Endothelial cell of umbilical vein (primary cell): Measurements from ENCODE around the gene MMP8. TPM values are rescaled to one million over a fixed set of nuclear protein-coding genes. Genes with fewer than 3 reads are reported as not detected.

ENCODE experiments used
- BruUV-seq: library from RNA; stranded (reverse); fragments of 400-500 nt; replicated peaks from 2 replicates; lab custom pipeline; 2021; lab: Mats Ljungman, UMichigan
- CTCF ChIA-PET: fragments of 300-600, 350-600 bp; sonication (Branson Sonifier 250); formaldehyde crosslinking; loops from one replicate; lab custom pipeline; 2021; ENCODE audit warnings: antibody characterized with exemption, inconsistent platforms; lab: Charles Lee
- POLR2A ChIA-PET: fragments of 300-600, 350-600 bp; sonication (Branson Sonifier 250); formaldehyde crosslinking; loops from one replicate; lab custom pipeline; 2021; ENCODE audit warnings: antibody characterized with exemption, inconsistent platforms; lab: Charles Lee
- DNase-seq: peaks from one replicate; pipeline ENCODE4 v3.0.0-alpha.2; 2011; ENCODE audit warnings: low read depth, low spot score
- FAIRE-seq: peaks from 2 replicates; lab custom pipeline; 2011; peaks lifted over from hg19 to GRCh38; lab: Jason Lieb, UNC
- H2AFZ ChIP-seq: 2 replicates; pipeline ENCODE4 v1.6.0; 2012; ENCODE audit warnings: low read depth, low read length, control low read depth, inconsistent platforms
- H3K27ac ChIP-seq: 2 replicates; pipeline ENCODE4 v1.5.1; 2011; ENCODE audit warnings: low read depth, mild to moderate bottlenecking, control low read depth, low read length, moderate library complexity; ENCODE audit not compliant: insufficient read depth
- H3K27me3 ChIP-seq, 2 experiments: 2 replicates each; pipeline versions ENCODE4 v1.6.0 to v1.6.1; 2011; ENCODE audit warnings: low read length in 2 of 2, mixed read lengths in 1 of 2; ENCODE audit not compliant: control insufficient read depth in 2 of 2, insufficient read depth in 2 of 2
- H3K36me3 ChIP-seq, 2 experiments: 2 replicates in 1 of 2; 3 replicates in 1 of 2; pipeline ENCODE4 v1.5.1; 2011; ENCODE audit warnings: low read length in 2 of 2, mild to moderate bottlenecking in 1 of 2, moderate library complexity in 1 of 2; ENCODE audit not compliant: control insufficient read depth in 2 of 2, insufficient read depth in 2 of 2; ENCODE audit errors: extremely low read depth in 1 of 2
- H3K4me1 ChIP-seq: 3 replicates; pipeline ENCODE4 v1.5.1; 2011; ENCODE audit warnings: mild to moderate bottlenecking, low read length; ENCODE audit not compliant: control insufficient read depth, insufficient read depth; ENCODE audit errors: extremely low read depth
- H3K4me2 ChIP-seq: 2 replicates; pipeline ENCODE4 v1.6.1; 2011; ENCODE audit warnings: low read length, control low read depth, mixed read lengths; ENCODE audit not compliant: insufficient read depth
- H3K4me3 ChIP-seq, 3 experiments: fragments of 200-600 bp in 1 of 3; sonication (generic), shearing (Covaris generic) in 1 of 3; replicated peaks in 1 of 3; 2 replicates each; pipeline ENCODE4 v1.5.1; 2011 to 2016; ENCODE audit warnings: control low read depth in 3 of 3, low read length in 3 of 3, mild to moderate bottlenecking in 2 of 3, inconsistent platforms in 1 of 3, low read depth in 1 of 3, moderate library complexity in 1 of 3; ENCODE audit not compliant: insufficient read depth in 1 of 3
- H3K79me2 ChIP-seq: 2 replicates; pipeline ENCODE4 v1.6.0; 2012; ENCODE audit warnings: low read length, inconsistent platforms; ENCODE audit not compliant: control insufficient read depth, insufficient read depth
- H3K9ac ChIP-seq: replicated peaks from 2 replicates; pipeline ENCODE3; 2011; ENCODE audit warnings: low read length, control low read depth; ENCODE audit not compliant: insufficient read depth; ENCODE audit errors: extremely low read depth
- H3K9me1 ChIP-seq: replicated peaks from 3 replicates; pipeline ENCODE4 v1.6.0; 2011; ENCODE audit warnings: mild to moderate bottlenecking, low read length; ENCODE audit not compliant: control insufficient read depth, insufficient read depth; ENCODE audit errors: extremely low read depth
- H3K9me3 ChIP-seq: replicated peaks from 2 replicates; pipeline ENCODE4 v1.5.1; 2012; ENCODE audit warnings: low read length, inconsistent platforms; ENCODE audit not compliant: control insufficient read depth, insufficient read depth
- H4K20me1 ChIP-seq: replicated peaks from 2 replicates; pipeline ENCODE3; 2011; ENCODE audit warnings: mild to moderate bottlenecking, low read length; ENCODE audit not compliant: control insufficient read depth, insufficient read depth; ENCODE audit errors: extremely low read depth
- CTCF ChIP-seq, 2 donors: IDR thresholded peaks; 1 replicate in 1 of 2; 2 replicates in 1 of 2; pipeline ENCODE4 v1.5.1; 2011; ENCODE audit warnings: low read length in 2 of 2, mild to moderate bottlenecking in 2 of 2, moderate library complexity in 2 of 2, control low read depth in 1 of 2, inconsistent platforms in 1 of 2, low read depth in 1 of 2; ENCODE audit not compliant: insufficient read depth in 1 of 2; ENCODE audit errors: extremely low read depth in 1 of 2
- EZH2 ChIP-seq: IDR thresholded peaks from 2 replicates; pipeline ENCODE4 v1.6.1; 2012; ENCODE audit warnings: borderline replicate concordance, low read depth, mild to moderate bottlenecking, moderate library complexity, low read length, inconsistent platforms; ENCODE audit not compliant: severe bottlenecking
- FOS ChIP-seq: IDR thresholded peaks from 2 replicates; pipeline ENCODE4 v1.6.1; 2011; ENCODE audit warnings: mild to moderate bottlenecking, low read length, moderate library complexity, borderline replicate concordance; ENCODE audit not compliant: insufficient read depth
- GATA2 ChIP-seq: IDR thresholded peaks from 2 replicates; pipeline ENCODE4 v1.7.0; 2011; ENCODE audit warnings: low read depth, mild to moderate bottlenecking, moderate library complexity, mixed read lengths, low read length; ENCODE audit not compliant: insufficient read length, insufficient read depth
- JUN ChIP-seq: IDR thresholded peaks from 2 replicates; pipeline ENCODE4 v1.6.1; 2011; ENCODE audit warnings: borderline replicate concordance, low read depth; ENCODE audit not compliant: insufficient read length, insufficient read depth
- MYC ChIP-seq: IDR thresholded peaks from one replicate; pipeline ENCODE4 v1.6.1; 2011; ENCODE audit warnings: mild to moderate bottlenecking, low read depth, low read length
- POLR2A ChIP-seq: IDR thresholded peaks from 2 replicates; pipeline ENCODE4 v1.6.1; 2012; ENCODE audit warnings: low read depth, mild to moderate bottlenecking, control low read depth, low read length
- POLR2AphosphoS5 ChIP-seq: IDR thresholded peaks from 2 replicates; pipeline ENCODE4 v1.6.1; 2012; ENCODE audit warnings: low read depth, mild to moderate bottlenecking, control low read depth, low read length, moderate library complexity; ENCODE audit not compliant: insufficient read depth
- dilution Hi-C: fragments of 300-500 bp; cut with MboI; formaldehyde crosslinking; loops from one replicate; pipeline ENCODE4 v1.15.0; 2019; ENCODE audit warnings: low sequenced_read_pairs; ENCODE audit not compliant: extremely low pct_ligation_motif_present
- intact Hi-C: fragments of 100-400 bp; cut with micrococcal nuclease; formaldehyde crosslinking; loops from one replicate; pipeline ENCODE4 v1.10.0; 2022
- polyA plus RNA-seq, 4 experiments: library from polyadenylated mRNA; depleted of rRNA in 3 of 4; stranded (reverse) in 3 of 4; unstranded in 1 of 4; fragments of >200 nt; gene quantifications; 2 replicates each; pipeline versions ENCODE4 v1.2.1 to v1.2.3, GENCODE V29; 2011 to 2012; ENCODE audit warnings: missing spikeins in 1 of 4
- total RNA-seq: library from RNA; stranded (reverse); gene quantifications from 2 replicates; pipeline ENCODE4 v1.2.3, GENCODE V29; 2021
- TF ChIP-seq, protein P1 (sequence below): IDR thresholded peaks from 2 replicates; pipeline ENCODE4 v1.6.1; 2011; ENCODE audit not compliant: insufficient read depth, insufficient read length

The MMP8 gene
- total and polyA plus RNA-seq, 2 donors (not counting 3 experiments of a cell fraction or from before 2014, with no cell fraction given): not detected

DNA sequence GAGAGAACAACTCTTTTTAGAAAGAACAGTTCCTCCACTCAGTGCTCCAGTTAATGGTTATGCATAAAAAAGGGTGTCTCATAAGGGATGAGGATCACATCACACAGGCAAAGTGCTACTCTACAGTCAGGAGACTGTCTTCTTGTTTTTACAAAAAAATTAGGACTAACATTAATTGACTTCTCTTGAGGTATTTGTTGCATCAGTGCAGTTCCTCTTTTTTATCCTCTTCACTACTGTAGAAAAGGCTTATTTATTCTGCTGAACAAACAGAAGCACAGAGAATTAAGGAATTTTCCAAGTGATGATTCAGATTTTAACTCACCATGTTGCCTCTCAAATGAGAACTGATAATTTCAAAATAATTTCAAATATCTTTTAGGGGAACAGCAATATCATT, 1.9 kb downstream of the MMP8 start:
- H3K9ac ChIP-seq: no peak overlapping the region
- H3K36me3 ChIP-seq: no peaks in the 10 kb centered on the region
- H2AFZ ChIP-seq: no peak overlapping the region
- no peaks in the 10 kb centered on the region for H3K79me2 ChIP-seq
- ChIA-PET CTCF (no interaction called here), POLR2A (no interaction called here)
- dilution Hi-C loops (no loop called here), intact Hi-C loops (no loop called here)
- FAIRE-seq (no peak), DNase-seq (no peak)
- BruUV-seq: no TSS peak
- no peak overlapping the region for H3K4me3 ChIP-seq
- H3K4me2 ChIP-seq: no peak overlapping the region
- no peaks in the 10 kb centered on the region for H4K20me1 ChIP-seq
- no peak overlapping the region for H3K27ac ChIP-seq
- H3K27me3 ChIP-seq: peaks cover 2 to 3% of the 10 kb centered on the region in 2 experiments
- no peak for TF ChIP-seq JUN
- TF ChIP-seq FOS: no peak
- TF ChIP-seq, protein P1, sequence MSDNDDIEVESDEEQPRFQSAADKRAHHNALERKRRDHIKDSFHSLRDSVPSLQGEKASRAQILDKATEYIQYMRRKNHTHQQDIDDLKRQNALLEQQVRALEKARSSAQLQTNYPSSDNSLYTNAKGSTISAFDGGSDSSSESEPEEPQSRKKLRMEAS: no peak
- TF ChIP-seq POLR2A: no peak
- TF ChIP-seq MYC: no peak
- no peak for TF ChIP-seq EZH2
- TF ChIP-seq GATA2: no peak
- TF ChIP-seq CTCF (IDR thresholded peaks at IDR 0.05; ENCODE audit: extremely low read depth in 1 of 2, insufficient read depth in 1 of 2, low read depth in 1 of 2, low read length in 2 of 2): no peak
- no peak for TF ChIP-seq POLR2AphosphoS5
- H3K9me1 ChIP-seq: no peaks in the 10 kb centered on the region
- H3K4me1 ChIP-seq: peaks cover 6% of the 10 kb centered on the region
- no peaks in the 10 kb centered on the region for H3K9me3 ChIP-seq
